Vagina (tissue), 2 donors: Measurements from ENCODE around the gene SYNJ2BP. TPM values are rescaled to one million over a fixed set of nuclear protein-coding genes. Genes with fewer than 3 reads are reported as not detected.
"Not testable (repeated sequence)": the region's sequence is repeated elsewhere in the genome, so short reads cannot be mapped to it uniquely, and the experiment has no call there.

ENCODE experiments used
- DNase-seq, 2 donors: peaks; one replicate each; pipeline ENCODE4 v3.0.0-alpha.2; 2017; ENCODE audit errors: extremely low spot score in 2 of 2
- H3K27ac ChIP-seq: fragments of 200-600 bp; sonication (generic); one replicate; pipeline ENCODE4 v1.5.1; 2019
- H3K27me3 ChIP-seq: fragments of 200-600 bp; sonication (generic); one replicate; pipeline ENCODE4 v1.5.1; 2019
- H3K36me3 ChIP-seq, 2 donors: fragments of 200-600 bp; sonication (generic); one replicate each; pipeline ENCODE4 v1.5.1; 2017 to 2019
- H3K4me1 ChIP-seq: fragments of 200-600 bp; sonication (generic); one replicate; pipeline ENCODE4 v1.5.1; 2019
- H3K4me3 ChIP-seq, 2 donors: fragments of 200-600 bp; sonication (generic); 1 replicate in 1 of 2; 2 replicates in 1 of 2; pipeline ENCODE4 v1.5.1; 2016 to 2019
- H3K9me3 ChIP-seq: fragments of 200-600 bp; sonication (generic); one replicate; pipeline ENCODE4 v1.5.1; 2019
- POLR2A ChIP-seq, 2 donors: fragments of 450-650 bp; IDR thresholded peaks; one replicate each; pipeline ENCODE4 v1.6.1; 2017; ENCODE audit warnings: antibody characterized with exemption in 2 of 2, mild to moderate bottlenecking in 2 of 2, moderate library complexity in 2 of 2
- POLR2AphosphoS5 ChIP-seq, 2 donors: sonication (generic); formaldehyde crosslinking; IDR thresholded peaks; one replicate each; pipeline ENCODE4 v1.9.0; 2017; ENCODE audit warnings: antibody characterized with exemption in 2 of 2, mild to moderate bottlenecking in 2 of 2, low read depth in 1 of 2; ENCODE audit not compliant: insufficient read depth in 1 of 2
- intact Hi-C: fragments of 100-400 bp; cut with DNase I; formaldehyde crosslinking; loops from one replicate; pipeline ENCODE4 v1.15.1; 2023
- total RNA-seq: library from RNA; depleted of rRNA; stranded (reverse); fragments of >200 nt; gene quantifications from one replicate; pipeline ENCODE4 v1.2.3, GENCODE V29; 2016
- TF ChIP-seq, protein P1 (sequence below), 3 experiments: fragments of 450-650 bp in 2 of 3; fragments of 200-600 bp in 1 of 3; sonication (generic) in 1 of 3; IDR thresholded peaks; one replicate each; pipeline ENCODE4 v1.5.1; 2017 to 2019; ENCODE audit warnings: antibody characterized with exemption in 3 of 3, mild to moderate bottlenecking in 2 of 3, moderate library complexity in 2 of 3

Gene SYNJ2BP
- total RNA-seq, 1 donor from 2014 or later: 20.9 TPM

DNA sequence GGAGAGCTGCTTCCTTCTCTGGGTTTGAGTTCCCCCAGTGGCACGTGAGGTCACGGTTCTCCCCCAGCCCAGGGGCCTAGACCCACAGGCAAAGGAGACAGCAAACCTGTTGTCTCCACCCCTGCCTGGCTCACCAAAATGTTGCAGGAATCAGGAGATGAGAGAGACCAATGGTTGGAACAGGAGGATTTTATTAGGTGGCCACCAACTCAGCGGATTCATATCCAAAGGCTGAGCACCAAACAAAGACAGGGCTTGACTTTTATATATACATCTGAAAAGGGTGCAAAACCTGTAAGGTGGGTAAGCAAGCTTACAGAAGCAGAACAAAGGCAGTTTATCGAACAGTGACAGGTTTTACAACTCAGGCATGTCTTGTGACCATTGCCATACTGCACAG lies 25.9 kb upstream of the SYNJ2BP start:
- H3K36me3 ChIP-seq: no peaks in the 10 kb centered on the region
- intact Hi-C loops: no loop called here
- no peak for DNase-seq
- no peaks in the 10 kb centered on the region for H3K4me1 ChIP-seq
- H3K27me3 ChIP-seq: no peaks in the 10 kb centered on the region
- H3K9me3 ChIP-seq: peaks cover 11% of the 10 kb centered on the region
- no peak overlapping the region for H3K4me3 ChIP-seq
- TF ChIP-seq POLR2A (IDR thresholded peaks at IDR 0.05) (no peak), POLR2AphosphoS5 (IDR thresholded peaks at IDR 0.05; ENCODE audit: insufficient read depth in 1 of 2, low read depth in 1 of 2) (no peak)
- TF ChIP-seq, protein P1, sequence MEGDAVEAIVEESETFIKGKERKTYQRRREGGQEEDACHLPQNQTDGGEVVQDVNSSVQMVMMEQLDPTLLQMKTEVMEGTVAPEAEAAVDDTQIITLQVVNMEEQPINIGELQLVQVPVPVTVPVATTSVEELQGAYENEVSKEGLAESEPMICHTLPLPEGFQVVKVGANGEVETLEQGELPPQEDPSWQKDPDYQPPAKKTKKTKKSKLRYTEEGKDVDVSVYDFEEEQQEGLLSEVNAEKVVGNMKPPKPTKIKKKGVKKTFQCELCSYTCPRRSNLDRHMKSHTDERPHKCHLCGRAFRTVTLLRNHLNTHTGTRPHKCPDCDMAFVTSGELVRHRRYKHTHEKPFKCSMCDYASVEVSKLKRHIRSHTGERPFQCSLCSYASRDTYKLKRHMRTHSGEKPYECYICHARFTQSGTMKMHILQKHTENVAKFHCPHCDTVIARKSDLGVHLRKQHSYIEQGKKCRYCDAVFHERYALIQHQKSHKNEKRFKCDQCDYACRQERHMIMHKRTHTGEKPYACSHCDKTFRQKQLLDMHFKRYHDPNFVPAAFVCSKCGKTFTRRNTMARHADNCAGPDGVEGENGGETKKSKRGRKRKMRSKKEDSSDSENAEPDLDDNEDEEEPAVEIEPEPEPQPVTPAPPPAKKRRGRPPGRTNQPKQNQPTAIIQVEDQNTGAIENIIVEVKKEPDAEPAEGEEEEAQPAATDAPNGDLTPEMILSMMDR (IDR thresholded peaks at IDR 0.05): no peak
- no peak overlapping the region for H3K27ac ChIP-seq

DNA sequence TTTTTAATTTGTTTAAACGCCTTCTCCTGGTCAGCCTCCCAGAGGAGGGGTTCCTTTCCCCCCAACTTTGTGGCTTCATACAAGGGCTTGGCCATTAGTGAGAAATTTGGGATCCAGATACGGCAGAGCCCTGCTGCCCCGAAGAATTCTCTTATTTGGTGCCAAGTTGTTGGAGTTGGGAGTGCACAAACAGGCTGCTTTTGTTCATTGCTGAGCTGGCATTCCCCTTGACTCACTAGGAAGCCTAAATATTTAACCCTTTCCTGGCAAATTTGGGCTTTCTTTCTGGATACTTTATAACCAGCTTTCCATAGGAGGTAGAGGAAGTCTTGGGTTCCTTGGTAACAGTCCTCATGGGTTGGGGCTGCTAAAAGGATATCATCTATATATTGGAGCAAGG lies 24.8 kb upstream of the SYNJ2BP start:
- peaks cover 11% of the 10 kb centered on the region for H3K9me3 ChIP-seq
- H3K4me1 ChIP-seq: no peaks in the 10 kb centered on the region
- H3K36me3 ChIP-seq: no peaks in the 10 kb centered on the region
- H3K27ac ChIP-seq: no peak overlapping the region
- DNase-seq: no peak
- H3K4me3 ChIP-seq: no peak overlapping the region
- no peaks in the 10 kb centered on the region for H3K27me3 ChIP-seq
- intact Hi-C loops: no loop called here
- TF ChIP-seq POLR2A (IDR thresholded peaks at IDR 0.05) (no peak), POLR2AphosphoS5 (IDR thresholded peaks at IDR 0.05; ENCODE audit: insufficient read depth in 1 of 2, low read depth in 1 of 2) (no peak)
- TF ChIP-seq, protein P1 (IDR thresholded peaks at IDR 0.05): no peak

DNA sequence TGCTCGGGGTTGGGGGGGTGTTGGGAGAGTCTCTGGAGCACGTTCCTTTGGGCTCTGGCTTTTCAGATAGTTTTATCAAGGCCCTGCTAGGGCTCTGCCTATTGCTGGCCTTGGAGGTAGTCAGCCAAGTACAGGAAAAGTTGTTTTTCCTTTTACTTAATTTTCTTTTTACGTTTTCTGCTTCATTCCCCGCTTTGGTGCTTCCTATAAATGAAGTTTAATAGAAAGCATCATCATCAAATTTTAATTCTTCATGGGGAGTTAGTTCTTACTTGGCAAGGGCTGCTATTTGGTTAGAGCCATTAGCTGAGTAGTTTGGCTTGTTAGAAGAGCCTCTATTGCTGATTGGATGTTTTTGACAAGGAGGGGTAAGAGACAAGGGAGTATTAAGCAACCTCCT lies 20.0 kb upstream of the SYNJ2BP start:
- intact Hi-C loops: no loop called here
- Histone ChIP-seq H3K4me1 (no peaks in the 10 kb centered on the region), H3K27me3 (no peaks in the 10 kb centered on the region), H3K9me3 (no peaks in the 10 kb centered on the region), H3K36me3 (no peaks in the 10 kb centered on the region), H3K27ac (no peak overlapping the region), H3K4me3 (no peak overlapping the region)
- DNase-seq: no peak
- TF ChIP-seq POLR2AphosphoS5 (IDR thresholded peaks at IDR 0.05; ENCODE audit: insufficient read depth in 1 of 2, low read depth in 1 of 2) (no peak), POLR2A (IDR thresholded peaks at IDR 0.05) (no peak)
- TF ChIP-seq, protein P1 (IDR thresholded peaks at IDR 0.05): no peak

DNA sequence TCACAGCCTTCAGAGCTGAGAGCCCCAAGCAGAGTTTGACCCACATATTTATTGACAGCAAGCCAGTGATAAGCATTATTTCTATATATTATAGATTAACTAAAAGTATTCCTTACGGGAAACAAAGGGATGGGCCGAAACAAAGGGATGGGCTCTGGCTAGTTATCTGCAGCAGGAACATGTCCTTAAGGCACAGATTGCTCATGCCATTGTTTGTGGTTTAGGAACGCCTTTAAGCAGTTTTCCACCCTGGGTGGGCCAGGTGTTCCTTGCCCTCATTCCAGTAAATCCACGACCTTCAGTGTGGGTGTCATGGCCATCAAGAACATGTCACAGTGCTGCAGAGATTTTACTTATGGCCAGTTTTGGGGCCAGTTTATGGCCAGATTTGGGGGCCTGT lies 9.7 kb upstream of the SYNJ2BP start:
- H3K4me1 ChIP-seq, H3K27me3 ChIP-seq, H3K9me3 ChIP-seq, DNase-seq, H3K4me3 ChIP-seq, intact Hi-C loops, H3K27ac ChIP-seq, H3K36me3 ChIP-seq: not testable (repeated sequence)

DNA sequence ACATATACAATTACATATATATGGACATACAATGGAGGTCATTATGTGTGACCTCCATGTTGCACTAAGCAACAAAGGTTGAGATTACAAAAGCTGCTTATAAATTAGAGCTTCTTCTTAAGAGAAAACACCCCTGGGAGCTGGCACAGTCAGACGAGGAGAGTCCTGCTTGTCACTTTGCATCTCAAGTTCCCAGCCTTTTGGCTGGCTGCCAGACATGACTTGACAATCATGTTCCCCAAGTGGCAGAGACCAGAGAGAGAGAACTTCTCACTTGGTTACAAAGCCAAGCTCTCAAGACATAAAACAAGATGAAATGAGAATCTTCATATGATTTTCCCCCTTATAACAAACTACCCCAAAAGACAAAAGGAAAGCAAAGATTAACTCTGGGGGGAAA lies 8.5 kb upstream of the SYNJ2BP start:
- DNase-seq: no peak
- H3K27me3 ChIP-seq: no peaks in the 10 kb centered on the region
- intact Hi-C loops: no loop called here
- no peak overlapping the region for H3K27ac ChIP-seq
- H3K4me1 ChIP-seq: no peaks in the 10 kb centered on the region
- no peak overlapping the region for H3K4me3 ChIP-seq
- no peaks in the 10 kb centered on the region for H3K9me3 ChIP-seq
- TF ChIP-seq, protein P1 (IDR thresholded peaks at IDR 0.05): no peak
- TF ChIP-seq POLR2A (IDR thresholded peaks at IDR 0.05) (no peak), POLR2AphosphoS5 (IDR thresholded peaks at IDR 0.05; ENCODE audit: insufficient read depth in 1 of 2, low read depth in 1 of 2) (no peak)
- H3K36me3 ChIP-seq: no peaks in the 10 kb centered on the region

DNA sequence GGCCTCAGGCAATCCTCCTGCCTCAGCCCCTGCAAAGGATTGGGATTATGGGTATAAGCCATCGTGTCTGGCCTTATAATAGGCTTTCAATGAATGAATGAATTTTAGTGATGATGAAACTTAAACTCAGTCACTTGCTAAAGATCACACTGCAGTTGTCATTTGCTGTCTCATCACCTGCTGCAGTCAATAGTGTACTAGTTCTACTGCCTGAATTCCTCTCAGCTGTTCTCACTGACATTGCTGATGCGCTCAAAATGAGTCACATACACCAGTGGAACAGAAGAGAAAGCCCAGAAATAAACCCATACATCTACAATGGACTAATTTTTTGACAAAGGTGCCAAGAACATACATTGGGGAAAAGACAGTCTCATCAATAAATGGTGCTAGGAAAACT lies 5.6 kb upstream of the SYNJ2BP start:
- intact Hi-C loops: no loop called here

DNA sequence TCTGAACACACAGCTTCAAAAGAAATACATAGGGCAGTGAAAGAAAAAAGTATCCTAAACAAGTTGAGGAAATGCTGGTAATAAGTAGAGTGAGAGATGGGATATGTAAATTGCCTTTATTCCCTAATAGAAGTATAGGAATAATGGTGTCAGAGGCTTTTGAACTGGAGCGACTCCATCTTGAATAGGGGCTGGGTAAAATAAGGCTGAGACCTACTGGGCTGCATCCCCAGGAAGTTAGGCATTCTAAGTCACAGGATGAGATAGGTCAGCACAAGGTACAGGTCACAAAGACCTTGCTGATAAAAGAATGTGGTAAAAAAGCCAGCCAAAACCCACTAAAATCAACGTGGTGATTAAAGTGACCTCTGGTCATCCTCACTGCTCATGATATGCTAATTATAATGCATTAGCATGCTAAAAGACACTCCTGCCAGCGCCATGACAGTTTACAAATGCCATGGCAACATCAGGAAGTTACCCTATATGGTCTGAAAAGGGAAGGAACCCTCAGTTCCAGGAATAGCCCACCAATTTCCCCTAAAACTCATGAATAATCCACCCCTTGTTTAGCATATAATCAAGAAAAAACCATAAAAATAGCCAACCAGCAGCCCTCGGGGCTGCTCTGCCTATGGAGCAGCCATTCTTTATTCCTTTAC lies 2.5 kb upstream of the SYNJ2BP start:
- H3K4me3 ChIP-seq, intact Hi-C loops, H3K9me3 ChIP-seq, H3K27me3 ChIP-seq, DNase-seq, H3K36me3 ChIP-seq, H3K27ac ChIP-seq: not testable (repeated sequence)
- H3K4me1 ChIP-seq: peaks cover 19% of the 10 kb centered on the region

More for the DNA sequence above, 5.6 kb upstream of the SYNJ2BP start:
- Histone ChIP-seq H3K4me3 (no peak overlapping the region), H3K27ac (no peak overlapping the region), H3K4me1 (peaks cover under 1% of the 10 kb centered on the region), H3K9me3 (no peaks in the 10 kb centered on the region), H3K27me3 (no peaks in the 10 kb centered on the region), H3K36me3 (no peaks in the 10 kb centered on the region)
- TF ChIP-seq POLR2AphosphoS5 (IDR thresholded peaks at IDR 0.05; ENCODE audit: insufficient read depth in 1 of 2, low read depth in 1 of 2) (no peak), POLR2A (IDR thresholded peaks at IDR 0.05) (no peak)
- TF ChIP-seq, protein P1 (IDR thresholded peaks at IDR 0.05): no peak
- DNase-seq: no peak
